Rectal smooth muscle tissue (tissue), 1 donor: ENCODE data around the gene APOBEC3A.
A peak's percentile ranks its signal among the peaks of the same experiment; 100 is the strongest.

Experiments
- H3K27ac ChIP-seq: one replicate; pipeline ENCODE4 v1.7.0; 2013; ENCODE audit warnings: low read depth, low read length, inconsistent platforms
- H3K27me3 ChIP-seq: one replicate; pipeline ENCODE4 v1.7.0; 2013; ENCODE audit warnings: low read length; ENCODE audit not compliant: control insufficient read depth, insufficient read depth
- H3K36me3 ChIP-seq: one replicate; pipeline ENCODE4 v1.7.0; 2013; ENCODE audit warnings: low read length; ENCODE audit not compliant: control insufficient read depth, insufficient read depth
- H3K4me1 ChIP-seq: one replicate; pipeline ENCODE4 v1.7.0; 2013; ENCODE audit warnings: low read length; ENCODE audit not compliant: control insufficient read depth, insufficient read depth
- H3K4me3 ChIP-seq: one replicate; pipeline ENCODE4 v1.7.0; 2013; ENCODE audit warnings: low read length
- H3K9ac ChIP-seq: one replicate; pipeline ENCODE4 v1.7.0; 2013; ENCODE audit warnings: low read length

The APOBEC3A gene

GRCh38 chr22:38957046-38957770, at the start of gene APOBEC3A:
APOBEC3A (plus strand) TSS chr22:38957609; CDS start chr22:38957692, 83 bp downstream.
- H3K9ac ChIP-seq: no peak within 1 kb of the TSS
- H3K27ac ChIP-seq: no peak within 1 kb of the TSS
- H3K36me3 ChIP-seq: no peaks in the 10 kb centered on the region
- H3K4me3 ChIP-seq: no peak within 1 kb of the TSS
- no peaks in the 10 kb centered on the region for H3K27me3 ChIP-seq
- H3K4me1 ChIP-seq: no peaks in the 10 kb centered on the region

- no peaks in the 10 kb centered on the region for H3K27me3 ChIP-seq
- H3K9ac ChIP-seq: no peak overlapping the region
- H3K36me3 ChIP-seq: no peaks in the 10 kb centered on the region
- no peak overlapping the region for H3K27ac ChIP-seq
- no peak overlapping the region for H3K4me3 ChIP-seq
- H3K4me1 ChIP-seq: no peaks in the 10 kb centered on the region
These were observed 49.6 kb upstream of the APOBEC3A start for GRCh38 chr22:38907767-38908166.

DNA sequence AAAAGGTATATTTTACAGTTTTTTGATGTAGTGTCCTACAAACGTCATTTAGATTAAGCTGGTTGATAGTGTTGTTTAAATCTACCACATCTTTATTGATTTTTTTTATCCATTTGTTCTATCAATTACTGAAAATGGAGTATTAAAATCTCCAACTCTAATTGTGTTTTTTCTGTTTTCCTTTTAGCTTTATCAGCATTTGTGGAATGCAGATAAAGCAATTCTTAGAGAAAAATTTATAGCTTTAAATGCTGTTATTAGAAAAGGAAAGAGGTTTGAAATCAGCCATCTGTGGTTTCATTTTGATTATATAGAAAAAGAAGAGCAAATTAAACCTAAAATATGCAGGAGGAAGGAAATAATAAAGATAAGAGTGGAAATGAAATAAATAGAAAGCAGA, 46.0 kb upstream of the APOBEC3A start:
- Histone ChIP-seq H3K4me1 (no peaks in the 10 kb centered on the region), H3K36me3 (no peaks in the 10 kb centered on the region), H3K27me3 (no peaks in the 10 kb centered on the region), H3K9ac (no peak overlapping the region), H3K27ac (no peak overlapping the region), H3K4me3 (no peak overlapping the region)

- Histone ChIP-seq H3K27me3 (no peaks in the 10 kb centered on the region), H3K27ac (no peak overlapping the region), H3K9ac (no peak overlapping the region), H3K36me3 (no peaks in the 10 kb centered on the region), H3K4me3 (no peak overlapping the region), H3K4me1 (peaks cover 13% of the 10 kb centered on the region)
These were observed 37.7 kb upstream of the APOBEC3A start for GRCh38 chr22:38919631-38920190.

DNA sequence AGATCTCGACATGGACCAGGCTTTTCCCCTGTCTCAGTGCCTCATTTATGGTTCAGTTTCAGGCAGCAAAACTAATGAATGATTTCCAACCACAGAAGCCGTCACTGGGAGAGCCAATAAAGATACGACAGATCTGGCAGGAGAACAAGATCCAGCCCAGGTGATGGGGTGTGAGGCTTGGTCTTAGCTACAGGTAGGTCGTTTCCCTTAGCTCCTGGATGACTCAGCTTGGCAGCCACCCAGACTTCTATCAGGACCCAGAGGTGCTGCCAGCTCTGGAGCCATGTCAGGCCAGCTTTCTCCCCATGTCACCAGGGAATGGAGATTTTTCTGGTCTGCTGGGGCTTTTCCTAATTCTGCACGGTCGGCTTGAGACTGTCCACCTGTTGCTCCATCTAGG, 36.3 kb upstream of the APOBEC3A start:
- no peak overlapping the region for H3K4me3 ChIP-seq
- H3K9ac ChIP-seq: no peak overlapping the region
- peaks cover 16% of the 10 kb centered on the region for H3K4me1 ChIP-seq
- no peaks in the 10 kb centered on the region for H3K36me3 ChIP-seq
- no peaks in the 10 kb centered on the region for H3K27me3 ChIP-seq
- no peak overlapping the region for H3K27ac ChIP-seq

- H3K4me1 ChIP-seq: peaks cover 16% of the 10 kb centered on the region
- no peaks in the 10 kb centered on the region for H3K36me3 ChIP-seq
- no peak overlapping the region for H3K27ac ChIP-seq
- no peak overlapping the region for H3K4me3 ChIP-seq
- H3K27me3 ChIP-seq: no peaks in the 10 kb centered on the region
- no peak overlapping the region for H3K9ac ChIP-seq
These were observed 35.6 kb upstream of the APOBEC3A start for GRCh38 chr22:38921806-38922205.

- no peaks in the 10 kb centered on the region for H3K36me3 ChIP-seq
- H3K4me1 ChIP-seq: peaks cover 19% of the 10 kb centered on the region
- no peaks in the 10 kb centered on the region for H3K27me3 ChIP-seq
- H3K27ac ChIP-seq: peak overlapping the region; percentile 88
- H3K9ac ChIP-seq: no peak overlapping the region
- peak overlapping the region; percentile 26 for H3K4me3 ChIP-seq
These were observed 33.7 kb upstream of the APOBEC3A start for GRCh38 chr22:38923463-38924346.

DNA sequence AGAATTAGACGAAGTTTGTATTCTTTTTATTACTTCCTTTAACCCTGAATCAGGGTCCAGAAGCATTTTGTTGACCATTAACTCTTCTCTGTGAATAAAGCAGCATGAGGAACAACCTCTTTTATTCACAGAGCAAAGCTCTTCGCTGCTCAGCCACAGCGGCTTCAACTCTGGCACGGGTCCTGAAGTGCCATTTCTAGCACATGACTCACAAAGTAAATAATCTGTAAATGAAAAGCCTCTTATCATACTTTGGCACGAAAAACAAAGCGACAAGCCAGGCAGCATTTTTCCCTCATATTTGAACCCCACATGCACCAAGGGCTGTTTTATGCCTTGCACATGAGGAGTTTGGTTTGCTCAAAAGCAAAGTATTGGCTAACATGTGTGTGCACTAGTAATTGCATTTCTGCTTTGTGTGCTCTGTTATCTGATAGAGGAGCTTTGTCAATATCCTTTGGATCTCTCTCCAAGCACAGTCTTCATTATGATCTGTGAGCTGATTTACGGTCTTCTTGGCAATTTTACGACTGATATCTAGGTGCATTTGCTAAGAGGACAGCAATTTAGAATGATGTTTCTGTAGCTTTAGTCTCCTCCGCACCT, 33.0 kb upstream of the APOBEC3A start:
- Histone ChIP-seq H3K27ac (peak overlapping the region; percentile 88), H3K4me1 (peaks cover 19% of the 10 kb centered on the region), H3K27me3 (no peaks in the 10 kb centered on the region), H3K9ac (no peak overlapping the region), H3K36me3 (no peaks in the 10 kb centered on the region), H3K4me3 (peak overlapping the region; percentile 26)

DNA sequence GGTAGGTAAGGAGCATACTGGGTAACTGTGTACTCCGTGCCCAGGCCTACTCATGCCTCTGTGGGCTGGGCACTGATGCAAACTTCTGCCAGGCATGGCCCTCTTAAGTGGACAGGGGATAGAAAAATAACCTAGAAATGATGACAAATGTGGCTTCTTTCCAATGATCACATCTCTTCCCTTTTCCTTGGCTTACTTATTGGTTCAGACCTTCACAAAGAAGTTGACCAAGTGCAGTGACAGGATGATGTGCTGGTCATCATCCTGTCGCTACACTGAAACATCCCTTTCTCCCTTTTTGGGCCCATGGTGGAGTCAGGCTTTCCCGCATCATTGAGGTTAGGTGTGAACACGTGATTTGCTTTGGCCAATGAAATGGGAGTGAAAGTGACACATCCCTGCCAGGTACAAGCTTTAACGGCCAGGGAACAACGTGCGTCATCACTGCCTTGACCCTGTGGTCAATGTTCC, 31.8 kb upstream of the APOBEC3A start:
- no peaks in the 10 kb centered on the region for H3K27me3 ChIP-seq
- peak overlapping the region; percentile 0 for H3K27ac ChIP-seq
- H3K9ac ChIP-seq: no peak overlapping the region
- H3K4me3 ChIP-seq: no peak overlapping the region
- H3K36me3 ChIP-seq: no peaks in the 10 kb centered on the region
- H3K4me1 ChIP-seq: peaks cover 19% of the 10 kb centered on the region

DNA sequence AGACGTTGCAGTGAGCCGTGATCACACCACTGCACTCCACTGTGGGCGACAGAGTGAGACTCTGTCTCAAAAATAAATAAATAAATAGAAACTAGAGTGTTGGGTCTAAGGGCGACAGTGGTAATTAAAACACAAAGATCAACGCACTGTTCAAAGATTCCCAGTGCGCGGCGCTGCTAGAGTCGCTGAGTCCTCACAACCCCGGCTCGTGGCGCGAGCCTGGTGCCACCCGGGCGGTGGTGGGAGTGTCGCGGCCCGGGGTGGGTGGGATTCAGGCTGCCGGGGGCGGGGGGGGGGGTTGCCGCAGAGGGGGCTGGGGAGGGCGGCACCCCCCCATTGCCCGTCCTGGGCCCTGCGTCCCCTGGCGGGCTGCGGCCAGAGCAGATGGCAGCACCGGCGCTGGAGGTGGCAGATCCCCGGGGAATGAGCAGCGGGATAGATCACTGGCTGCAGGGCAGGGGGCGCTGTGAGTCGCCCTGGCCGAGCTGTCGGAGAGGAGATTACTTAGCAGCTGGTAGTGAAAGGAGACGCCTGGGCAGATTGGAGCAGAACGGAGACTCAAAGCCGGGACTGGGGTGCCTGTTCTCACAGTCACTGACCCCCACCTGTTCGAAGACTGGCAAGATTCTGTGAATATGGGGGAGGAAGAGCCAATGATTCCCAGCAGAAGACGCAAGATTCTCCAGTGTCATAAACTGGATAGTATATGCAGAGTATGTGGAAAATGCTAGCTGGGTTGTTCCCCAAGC, 30.2 kb upstream of the APOBEC3A start:
- H3K4me3 ChIP-seq: peak overlapping the region; percentile 65
- peak overlapping the region; percentile 38 for H3K27ac ChIP-seq
- H3K27me3 ChIP-seq: no peaks in the 10 kb centered on the region
- peaks cover 19% of the 10 kb centered on the region for H3K4me1 ChIP-seq
- H3K36me3 ChIP-seq: no peaks in the 10 kb centered on the region
- H3K9ac ChIP-seq: no peak overlapping the region

- H3K36me3 ChIP-seq: no peaks in the 10 kb centered on the region
- H3K27ac ChIP-seq: no peak overlapping the region
- no peak overlapping the region for H3K9ac ChIP-seq
- peaks cover 3% of the 10 kb centered on the region for H3K4me1 ChIP-seq
- H3K27me3 ChIP-seq: no peaks in the 10 kb centered on the region
- H3K4me3 ChIP-seq: no peak overlapping the region
These were observed 26.9 kb upstream of the APOBEC3A start for GRCh38 chr22:38930512-38930911.
